ENCODE data around the gene DAPL1.

The DAPL1 gene, protein sequence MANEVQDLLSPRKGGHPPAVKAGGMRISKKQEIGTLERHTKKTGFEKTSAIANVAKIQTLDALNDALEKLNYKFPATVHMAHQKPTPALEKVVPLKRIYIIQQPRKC

GRCh38 chr2:158795195-158795924 is at the start of gene DAPL1:
Gene DAPL1 (plus strand): TSS chr2:158795317. CDS start chr2:158795373, 56 bp downstream.
- DNase-seq = no peak

DNA sequence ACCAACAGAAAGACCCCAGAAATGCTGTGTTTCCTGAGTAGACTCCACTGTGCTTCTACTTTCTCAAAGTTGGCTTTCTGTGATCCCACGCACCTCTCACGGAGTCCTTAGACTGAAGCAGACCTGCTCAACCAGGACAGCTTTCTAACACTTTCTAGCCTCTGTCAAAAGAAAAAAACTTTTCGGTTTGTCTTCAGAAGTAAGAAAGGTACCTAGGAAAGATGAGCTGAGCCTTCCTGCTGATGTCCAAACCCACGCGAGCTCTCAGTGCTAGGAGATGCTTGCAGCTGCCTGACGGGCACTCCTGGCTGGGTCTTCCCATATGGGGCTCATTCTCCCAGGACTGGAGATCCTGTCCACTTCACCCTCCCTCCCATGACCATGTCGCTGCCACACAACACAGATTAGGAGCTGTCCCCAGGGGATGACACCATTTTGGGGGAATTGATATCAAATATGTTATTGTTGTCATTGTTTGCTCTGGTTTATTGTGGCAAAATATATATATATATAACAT is 49.2 kb upstream of the DAPL1 start:
- no peak for DNase-seq

GRCh38 chr2:158746488-158746887 is 48.6 kb upstream of the DAPL1 start:
- DNase-seq = no peak

DNA sequence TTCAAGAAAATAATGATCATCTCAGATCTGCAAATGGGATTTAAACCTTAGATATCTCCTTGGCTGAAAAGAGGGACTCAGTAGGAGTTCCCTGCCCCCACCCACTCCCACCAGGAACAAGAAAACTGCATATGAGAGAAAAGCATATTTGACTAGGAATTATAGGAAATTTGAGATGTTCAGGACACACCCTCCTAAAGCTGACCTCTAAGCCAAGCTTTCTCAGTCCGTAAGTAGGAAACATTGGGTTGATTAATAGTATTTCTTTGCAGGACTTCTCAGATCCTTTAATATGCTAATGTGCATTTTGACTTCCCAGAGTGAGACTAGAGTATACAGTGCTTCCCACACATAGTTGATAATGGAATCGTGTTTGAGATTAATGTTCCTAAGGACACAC is 47.8 kb upstream of the DAPL1 start:
- DNase-seq = no peak

GRCh38 chr2:158748926-158749590 is 46.1 kb upstream of the DAPL1 start:
- no peak for DNase-seq

DNA sequence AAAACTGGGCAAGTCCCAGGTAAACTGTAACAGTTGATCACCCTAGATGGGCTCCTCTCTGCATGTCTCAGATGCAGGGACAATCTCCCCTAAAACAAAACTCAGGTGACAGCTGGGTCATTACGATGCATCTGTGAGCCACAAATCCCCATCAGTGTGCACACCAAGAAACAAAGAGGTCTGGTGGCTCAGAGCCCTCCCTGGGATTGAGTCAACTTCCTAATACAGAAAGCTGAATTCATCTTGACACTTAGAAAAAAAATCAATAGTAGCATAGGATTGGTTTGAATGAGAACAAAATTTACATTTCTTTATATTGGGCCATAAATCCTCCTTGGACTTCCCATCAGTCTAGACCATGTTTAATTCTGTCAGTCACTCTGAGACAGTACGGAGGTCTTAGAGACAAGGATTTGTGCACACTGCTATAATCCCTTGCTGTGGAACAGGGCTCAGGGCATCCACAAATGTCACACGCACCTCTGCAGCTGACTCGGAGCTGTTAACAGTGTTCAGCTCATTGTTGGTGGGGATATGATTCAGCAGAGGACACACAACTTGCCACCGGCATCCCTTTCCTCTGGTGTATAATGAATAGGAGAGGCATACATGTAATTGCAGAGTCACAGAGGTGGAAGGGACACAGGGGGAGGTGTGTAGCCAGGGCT is 44.5 kb upstream of the DAPL1 start:
- no peak for DNase-seq

DNA sequence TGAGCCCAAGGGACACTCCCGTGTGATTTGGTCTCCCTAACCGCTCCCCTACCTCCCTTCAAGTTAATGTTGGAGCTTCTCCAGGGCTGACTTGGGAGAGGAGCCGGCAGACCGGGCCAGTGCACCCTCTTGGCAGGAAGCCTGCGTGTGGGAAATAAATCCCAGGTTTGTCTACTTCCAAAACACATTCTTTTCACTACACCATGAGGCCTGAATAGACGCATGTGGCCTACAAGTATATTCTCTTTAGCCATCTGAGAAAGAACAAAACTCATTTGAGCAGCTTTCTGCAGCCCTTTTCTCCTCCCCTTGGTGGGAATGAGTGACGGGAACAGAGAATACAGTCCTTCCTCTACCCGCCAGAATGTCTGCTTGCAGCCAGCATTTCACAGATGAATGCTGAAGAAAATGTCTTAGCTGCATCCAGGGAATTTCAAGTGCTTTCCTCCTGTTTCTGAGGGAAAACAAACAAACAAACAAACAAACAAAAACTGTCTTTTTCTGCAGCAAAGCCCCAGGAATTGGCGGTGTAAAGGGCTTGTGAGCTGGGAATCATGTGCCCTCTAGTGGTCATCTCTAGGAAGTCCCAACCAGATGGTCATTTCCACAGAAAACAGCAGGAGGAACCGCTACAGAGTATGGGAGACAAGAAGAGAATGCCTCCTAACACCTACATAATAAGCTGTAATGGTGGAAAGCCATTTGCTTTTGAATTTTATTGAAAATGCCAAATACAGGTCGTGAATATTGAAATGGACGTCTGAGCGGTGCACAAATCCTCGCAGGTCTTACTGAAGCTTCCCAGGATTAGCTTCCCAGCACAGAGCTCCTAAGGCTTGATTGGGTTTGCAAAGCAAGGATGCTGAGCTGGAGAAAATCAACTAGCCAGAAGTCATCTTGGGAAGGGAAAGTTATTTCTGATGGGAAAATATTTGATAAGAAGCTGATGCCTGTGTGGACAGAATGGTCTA is 41.2 kb upstream of the DAPL1 start:
- DNase-seq = peak; percentile 49

DNA sequence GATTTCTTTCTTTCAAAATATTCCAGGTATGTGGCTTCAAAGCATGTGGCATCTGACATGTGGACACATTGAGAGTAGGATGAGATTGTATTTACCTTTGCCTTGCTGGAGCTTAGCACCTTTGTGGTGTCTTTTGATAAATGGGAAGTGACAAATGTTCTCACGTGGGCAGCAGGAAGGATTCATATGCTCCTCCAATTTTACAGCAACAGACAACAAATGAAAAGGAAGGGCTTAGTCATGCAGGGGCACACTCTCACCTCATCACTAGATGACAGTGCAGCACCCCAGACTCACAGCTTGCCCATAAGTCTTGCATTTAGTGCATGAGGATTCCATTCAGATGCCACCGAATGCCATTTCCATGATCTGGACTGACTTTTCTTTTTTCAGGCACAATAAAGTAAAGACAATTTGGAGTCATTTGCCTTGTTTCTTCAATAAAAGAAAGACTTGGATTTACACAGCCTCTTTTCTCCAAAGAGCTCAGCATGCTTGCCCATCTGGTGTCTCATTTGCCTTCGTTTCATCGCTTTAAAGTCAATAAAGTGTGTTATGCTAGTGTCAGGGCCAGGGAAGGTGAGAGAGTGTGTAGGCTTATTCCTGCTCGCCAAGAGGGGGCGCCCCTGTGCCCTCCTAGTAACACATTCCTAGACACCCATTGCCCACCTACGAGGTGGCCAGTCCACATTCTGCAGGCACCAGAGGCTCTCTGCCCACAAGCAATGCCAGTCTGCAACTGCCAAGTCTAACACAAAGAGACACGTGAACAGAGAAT is 39.6 kb upstream of the DAPL1 start:
- DNase-seq = no peak

DNA sequence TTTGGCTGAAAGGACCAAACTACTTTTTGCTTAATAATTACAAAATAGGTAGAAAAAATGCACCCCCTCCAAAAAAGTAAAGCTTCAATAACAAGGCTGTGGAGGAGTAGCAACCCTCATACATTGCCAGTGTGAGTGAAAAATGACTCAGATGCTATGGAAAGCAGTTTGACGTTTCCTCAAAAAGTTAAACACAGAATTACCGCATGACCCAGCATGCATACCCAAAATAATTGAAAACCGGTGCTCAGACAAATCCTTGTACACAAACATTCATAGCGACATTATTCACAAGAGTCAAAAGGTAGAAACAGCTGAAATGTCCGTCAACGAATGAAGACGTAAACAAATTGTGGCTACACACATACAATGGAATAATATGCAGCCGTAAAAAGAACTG is 38.8 kb upstream of the DAPL1 start:
- no peak for DNase-seq

DNA sequence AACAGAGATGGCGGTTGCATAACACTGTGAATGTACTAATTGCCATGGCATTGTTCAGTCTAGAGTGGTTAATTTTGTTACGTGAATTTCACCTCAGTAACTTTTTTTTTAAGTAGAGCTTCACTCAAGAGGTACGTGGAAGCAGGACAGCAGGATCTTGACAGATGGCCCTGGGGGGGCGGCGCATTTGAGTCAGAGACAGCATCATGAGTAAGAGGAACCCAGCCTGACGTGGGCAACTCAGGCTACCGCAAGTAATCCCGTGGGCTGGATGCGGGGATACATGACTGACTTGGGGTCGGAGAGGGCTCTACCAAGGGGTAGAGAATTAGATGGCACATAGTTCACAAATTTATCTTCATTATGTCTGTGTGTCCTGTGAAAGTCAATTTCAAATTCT is 38.1 kb upstream of the DAPL1 start:
- DNase-seq = no peak

DNA sequence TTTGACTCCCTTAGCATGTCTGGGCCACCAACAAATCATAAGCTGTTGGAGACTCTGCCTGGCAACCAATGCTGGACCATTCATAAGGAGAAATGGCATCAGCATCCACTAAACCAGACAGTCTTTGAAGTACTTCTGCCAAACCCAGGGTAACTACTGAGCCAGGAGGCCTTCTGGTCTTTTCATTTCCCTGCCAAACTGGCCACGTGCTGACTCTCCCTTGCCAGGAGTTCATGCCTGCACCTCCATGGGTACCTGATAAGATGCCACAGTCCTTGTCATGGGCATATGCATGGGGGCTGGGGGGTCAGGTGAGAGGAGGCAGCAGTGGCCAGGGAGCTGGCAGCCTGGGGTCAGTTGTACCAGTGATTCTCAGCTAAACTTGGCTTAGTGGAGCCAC is 34.2 kb upstream of the DAPL1 start:
- no peak for DNase-seq

DNA sequence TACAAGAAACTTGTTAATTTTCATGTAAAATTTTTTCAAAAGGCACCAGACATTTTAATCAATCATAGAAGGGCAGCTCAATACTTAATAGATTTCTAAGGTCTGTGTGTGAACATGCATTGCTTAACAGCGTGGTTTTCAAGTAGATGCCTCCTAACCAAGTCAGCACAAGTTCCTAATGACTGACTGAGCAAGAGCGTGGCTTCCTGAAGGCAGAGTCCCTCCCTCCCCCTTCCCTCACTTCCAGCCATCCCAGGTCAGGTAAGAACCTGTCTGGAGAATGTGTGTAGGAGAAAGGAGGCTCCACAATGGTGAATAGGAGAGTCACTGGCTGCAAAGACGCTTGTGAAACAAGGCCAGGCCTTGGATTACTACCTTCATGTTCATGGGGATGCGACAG is 33.5 kb upstream of the DAPL1 start:
- DNase-seq = no peak

DNA sequence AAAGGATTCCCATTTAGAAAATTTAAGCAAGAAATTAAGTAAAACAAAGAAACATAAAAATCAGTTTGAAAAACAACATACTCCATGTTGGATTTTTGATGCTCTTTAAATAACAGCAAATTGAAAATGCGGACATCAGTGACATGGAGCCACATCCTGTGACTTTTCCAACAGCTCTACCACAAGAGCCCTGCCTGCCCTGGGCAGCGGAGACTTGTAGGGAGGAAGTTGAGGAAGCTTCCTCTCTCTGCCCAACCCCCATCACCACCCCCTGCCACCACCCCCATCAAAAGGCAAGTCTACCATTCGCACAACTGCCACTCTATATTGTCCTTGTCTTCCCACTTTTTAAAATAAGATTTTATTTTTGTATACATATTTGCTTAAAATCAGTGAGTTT is 32.8 kb upstream of the DAPL1 start:
- DNase-seq = no peak

GRCh38 chr2:158766524-158766923 is 28.6 kb upstream of the DAPL1 start:
- no peak for DNase-seq

GRCh38 chr2:158772306-158773078 is 22.6 kb upstream of the DAPL1 start:
- no peak for DNase-seq

DNA sequence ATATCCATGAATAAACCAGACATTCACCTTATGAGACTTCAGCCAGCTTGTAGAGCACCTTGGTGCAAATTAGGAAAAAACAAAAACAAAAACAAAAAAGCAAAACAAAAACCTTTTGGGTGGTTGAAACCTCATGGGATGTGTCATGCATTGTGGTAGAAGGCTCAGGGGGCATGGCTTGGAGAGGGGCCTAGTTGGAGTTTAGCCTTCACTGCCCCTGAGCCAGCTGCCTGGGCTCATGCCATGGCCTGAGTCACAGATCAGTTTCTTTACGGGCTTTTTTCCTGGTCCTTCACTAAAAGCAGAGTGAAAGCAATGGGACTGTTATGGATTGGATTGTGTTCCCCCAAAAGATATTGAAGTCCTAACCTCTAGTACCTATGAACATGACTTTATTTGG is 22.0 kb upstream of the DAPL1 start:
- DNase-seq = no peak

- no peak for DNase-seq
Measured at GRCh38 chr2:158774681-158775080, 20.4 kb upstream of the DAPL1 start.

DNA sequence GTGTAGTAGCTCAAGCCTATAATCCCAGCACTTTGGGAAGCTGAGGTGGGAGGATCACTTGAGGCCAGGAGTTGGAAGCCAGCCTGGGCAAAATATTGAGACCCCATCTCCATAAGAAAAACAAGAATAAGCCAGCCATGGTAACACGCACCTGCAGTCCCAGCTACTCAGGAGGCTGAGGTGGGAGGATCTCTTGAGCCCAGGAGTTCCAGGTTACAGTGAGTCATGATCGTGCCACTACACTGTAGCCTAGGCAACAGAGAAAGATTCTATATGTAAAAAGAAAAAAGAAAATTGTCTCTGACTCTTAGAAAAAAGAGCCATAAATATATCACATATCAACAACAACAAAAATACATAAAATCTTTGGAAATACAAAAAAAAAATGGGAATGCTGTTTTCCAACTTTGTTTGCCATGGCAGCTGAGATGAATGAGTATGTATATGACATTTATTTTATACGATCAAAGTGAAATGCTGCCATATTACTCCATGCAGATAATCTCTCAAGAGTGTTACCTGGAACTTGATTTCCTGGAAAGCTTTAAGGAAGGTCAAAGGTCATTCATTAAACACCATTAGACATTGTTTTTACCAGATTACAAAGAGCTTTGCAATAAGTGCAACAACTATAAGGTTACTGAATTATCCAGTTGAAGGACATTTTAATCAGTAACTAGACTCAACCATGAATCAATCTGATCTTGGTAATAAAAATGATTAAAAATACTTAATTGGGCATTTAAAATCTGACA is 19.7 kb upstream of the DAPL1 start:
- DNase-seq = no peak

DNA sequence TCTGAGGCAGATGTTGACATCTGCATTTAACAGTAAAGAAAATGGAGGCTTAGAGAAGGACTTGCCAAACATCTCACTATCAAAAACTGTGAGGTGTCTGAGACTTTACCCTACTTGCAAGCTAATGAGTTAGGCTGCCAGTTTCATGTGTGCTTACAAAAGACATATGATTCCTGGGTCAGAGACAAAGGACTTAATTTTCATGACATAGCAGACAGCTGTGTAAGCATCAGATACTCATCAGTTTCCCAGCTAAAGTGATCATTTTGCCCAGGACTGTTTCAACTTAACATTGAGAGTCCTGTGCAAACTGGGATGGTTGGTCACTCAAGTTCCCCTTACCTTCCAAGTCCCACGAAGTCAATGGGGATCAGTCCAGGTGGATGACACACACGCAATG is 18.9 kb upstream of the DAPL1 start:
- no peak for DNase-seq

DNA sequence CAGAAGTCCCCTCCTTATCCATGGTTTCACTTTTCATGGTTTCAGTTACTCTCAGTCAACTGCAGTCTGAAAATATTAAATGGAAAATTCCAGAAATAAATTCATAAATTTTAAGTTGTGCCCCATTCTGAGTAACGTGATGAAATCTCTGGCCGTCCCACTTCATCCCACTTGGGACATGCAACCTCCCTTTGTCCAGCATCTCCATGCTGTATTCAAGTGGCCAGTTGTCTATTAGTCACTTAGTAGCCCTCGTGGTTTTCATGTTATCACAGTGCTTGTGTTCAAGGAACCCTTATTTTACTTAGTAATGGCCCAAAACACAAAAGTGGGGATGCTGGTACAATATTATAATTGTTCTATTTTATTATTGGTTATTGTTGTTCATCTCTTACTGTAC is 18.0 kb upstream of the DAPL1 start:
- DNase-seq = no peak
